ENCODE data around the gene GPR25. TPM values are rescaled to one million over a fixed set of nuclear protein-coding genes. Genes with fewer than 3 reads are reported as not detected.

Gene GPR25
- total RNA-seq, 1 experiment from 2014 or later = not detected

DNA sequence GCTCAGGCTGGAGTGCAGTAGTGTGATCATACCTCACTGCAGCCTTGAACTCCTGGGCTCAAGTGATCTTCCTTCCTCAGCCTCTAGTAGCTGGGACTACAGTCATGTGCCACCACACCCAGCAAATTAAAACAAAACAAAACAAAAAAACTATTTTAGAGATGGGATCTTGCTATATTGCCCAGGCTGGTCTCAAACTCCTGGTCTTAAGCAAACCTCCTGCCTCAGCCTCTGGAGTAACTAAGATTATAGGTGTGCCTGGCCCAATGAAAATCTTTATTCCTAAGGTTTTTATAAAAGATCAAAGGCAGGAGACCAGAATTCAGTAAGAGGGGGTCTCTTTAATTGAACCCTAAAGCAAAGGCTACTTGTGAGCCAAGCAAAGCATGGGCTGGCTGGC lies 32.0 kb downstream of the GPR25 start (continued):
- TF ChIP-seq, protein P1, sequence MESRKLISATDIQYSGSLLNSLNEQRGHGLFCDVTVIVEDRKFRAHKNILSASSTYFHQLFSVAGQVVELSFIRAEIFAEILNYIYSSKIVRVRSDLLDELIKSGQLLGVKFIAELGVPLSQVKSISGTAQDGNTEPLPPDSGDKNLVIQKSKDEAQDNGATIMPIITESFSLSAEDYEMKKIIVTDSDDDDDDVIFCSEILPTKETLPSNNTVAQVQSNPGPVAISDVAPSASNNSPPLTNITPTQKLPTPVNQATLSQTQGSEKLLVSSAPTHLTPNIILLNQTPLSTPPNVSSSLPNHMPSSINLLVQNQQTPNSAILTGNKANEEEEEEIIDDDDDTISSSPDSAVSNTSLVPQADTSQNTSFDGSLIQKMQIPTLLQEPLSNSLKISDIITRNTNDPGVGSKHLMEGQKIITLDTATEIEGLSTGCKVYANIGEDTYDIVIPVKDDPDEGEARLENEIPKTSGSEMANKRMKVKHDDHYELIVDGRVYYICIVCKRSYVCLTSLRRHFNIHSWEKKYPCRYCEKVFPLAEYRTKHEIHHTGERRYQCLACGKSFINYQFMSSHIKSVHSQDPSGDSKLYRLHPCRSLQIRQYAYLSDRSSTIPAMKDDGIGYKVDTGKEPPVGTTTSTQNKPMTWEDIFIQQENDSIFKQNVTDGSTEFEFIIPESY (IDR thresholded peaks at IDR 0.05; ENCODE audit: extremely low read depth, insufficient replicate concordance, low read length) = no peak
- no peak for TF ChIP-seq SRF (IDR thresholded peaks at IDR 0.05; ENCODE audit: low read depth)

- no peaks in the 10 kb centered on the region for H3K27me3 ChIP-seq (ENCODE audit: insufficient read depth, low read length)
- POLR2A ChIA-PET = no interaction called here
- H2AFZ ChIP-seq (ENCODE audit: low read depth, low read length, poor library complexity, severe bottlenecking) = no peak overlapping the region
- no peaks in the 10 kb centered on the region for H3K4me1 ChIP-seq (ENCODE audit: control insufficient read depth in 1 of 2, insufficient read depth in 2 of 2, low read length in 2 of 2)
- no TSS peak for BruUV-seq (replicated peaks)
- intact Hi-C loops (cut with micrococcal nuclease) = no loop called here
- H3K4me3 ChIP-seq (replicated peaks in 1 of 2; ENCODE audit: low read depth in 1 of 2, low read length in 2 of 2) = no peak overlapping the region
- H3K36me3 ChIP-seq (ENCODE audit: control insufficient read depth in 1 of 2, insufficient read depth in 2 of 2, low read length in 2 of 2) = peaks cover 0 to 8% of the 10 kb centered on the region in 2 experiments; a peak in 3 of 4 replicates
- no peak overlapping the region for H3K4me2 ChIP-seq (ENCODE audit: low read length)
- ATAC-seq (peak; percentile 54; the same call in 1 of the 2 replicates), DNase-seq (ENCODE audit: low read depth, low spot score) (no peak)
- H3K9me3 ChIP-seq (ENCODE audit: control insufficient read depth in 1 of 2, insufficient read depth in 1 of 2, low read depth in 1 of 2, low read length in 2 of 2) = no peaks in the 10 kb centered on the region
- no peak overlapping the region for H3K9ac ChIP-seq (ENCODE audit: low read length)
- H3K9me2 ChIP-seq (ENCODE audit: insufficient read depth) = no peaks in the 10 kb centered on the region
- CTCF ChIA-PET = interaction anchor here (0.6 kb wide), 1 partner anchor 1105 kb away, joined by 3 read pairs; the partner anchor contains the start of gene ELF3
- H3K27ac ChIP-seq (ENCODE audit: low read depth, low read length) = no peak overlapping the region
- RAD21 ChIA-PET (ENCODE audit: low non-redundant PET in 1 of 2, low total read pairs in 2 of 2, uncharacterized antibody in 2 of 2, unreplicated experiment in 2 of 2) = no interaction called here
- H4K20me1 ChIP-seq (ENCODE audit: insufficient read depth) = no peaks in the 10 kb centered on the region
- H3K79me2 ChIP-seq (ENCODE audit: insufficient read depth, low read length) = no peaks in the 10 kb centered on the region
- TF ChIP-seq EZH2 (IDR thresholded peaks at IDR 0.05) (no peak), POLR2AphosphoS5 (IDR thresholded peaks at IDR 0.05; ENCODE audit: low read depth, low read length) (no peak), ZNF274 (IDR thresholded peaks at IDR 0.05; ENCODE audit: low read depth, low read length) (no peak), FOSL1 (IDR thresholded peaks at IDR 0.05; ENCODE audit: low read depth) (no peak), RAD21 (IDR thresholded peaks at IDR 0.05; ENCODE audit: low read depth) (no peak), CBX3 (IDR thresholded peaks at IDR 0.05; ENCODE audit: low read depth) (no peak), CEBPB (IDR thresholded peaks at IDR 0.05; ENCODE audit: low read depth) (no peak), EZH2phosphoT487 (IDR thresholded peaks at IDR 0.05; ENCODE audit: borderline replicate concordance) (no peak)
- TF ChIP-seq, protein P2, sequence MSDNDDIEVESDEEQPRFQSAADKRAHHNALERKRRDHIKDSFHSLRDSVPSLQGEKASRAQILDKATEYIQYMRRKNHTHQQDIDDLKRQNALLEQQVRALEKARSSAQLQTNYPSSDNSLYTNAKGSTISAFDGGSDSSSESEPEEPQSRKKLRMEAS (IDR thresholded peaks at IDR 0.05) = no peak
- TF ChIP-seq, protein P3, sequence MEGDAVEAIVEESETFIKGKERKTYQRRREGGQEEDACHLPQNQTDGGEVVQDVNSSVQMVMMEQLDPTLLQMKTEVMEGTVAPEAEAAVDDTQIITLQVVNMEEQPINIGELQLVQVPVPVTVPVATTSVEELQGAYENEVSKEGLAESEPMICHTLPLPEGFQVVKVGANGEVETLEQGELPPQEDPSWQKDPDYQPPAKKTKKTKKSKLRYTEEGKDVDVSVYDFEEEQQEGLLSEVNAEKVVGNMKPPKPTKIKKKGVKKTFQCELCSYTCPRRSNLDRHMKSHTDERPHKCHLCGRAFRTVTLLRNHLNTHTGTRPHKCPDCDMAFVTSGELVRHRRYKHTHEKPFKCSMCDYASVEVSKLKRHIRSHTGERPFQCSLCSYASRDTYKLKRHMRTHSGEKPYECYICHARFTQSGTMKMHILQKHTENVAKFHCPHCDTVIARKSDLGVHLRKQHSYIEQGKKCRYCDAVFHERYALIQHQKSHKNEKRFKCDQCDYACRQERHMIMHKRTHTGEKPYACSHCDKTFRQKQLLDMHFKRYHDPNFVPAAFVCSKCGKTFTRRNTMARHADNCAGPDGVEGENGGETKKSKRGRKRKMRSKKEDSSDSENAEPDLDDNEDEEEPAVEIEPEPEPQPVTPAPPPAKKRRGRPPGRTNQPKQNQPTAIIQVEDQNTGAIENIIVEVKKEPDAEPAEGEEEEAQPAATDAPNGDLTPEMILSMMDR (IDR thresholded peaks at IDR 0.05 in 2 of 3, conservative IDR thresholded peaks at IDR 0.05 in 1 of 3; ENCODE audit: borderline replicate concordance in 1 of 3, insufficient read depth in 1 of 3, low read depth in 2 of 3, low read length in 2 of 3) = no peak
- TF ChIP-seq, protein P4, sequence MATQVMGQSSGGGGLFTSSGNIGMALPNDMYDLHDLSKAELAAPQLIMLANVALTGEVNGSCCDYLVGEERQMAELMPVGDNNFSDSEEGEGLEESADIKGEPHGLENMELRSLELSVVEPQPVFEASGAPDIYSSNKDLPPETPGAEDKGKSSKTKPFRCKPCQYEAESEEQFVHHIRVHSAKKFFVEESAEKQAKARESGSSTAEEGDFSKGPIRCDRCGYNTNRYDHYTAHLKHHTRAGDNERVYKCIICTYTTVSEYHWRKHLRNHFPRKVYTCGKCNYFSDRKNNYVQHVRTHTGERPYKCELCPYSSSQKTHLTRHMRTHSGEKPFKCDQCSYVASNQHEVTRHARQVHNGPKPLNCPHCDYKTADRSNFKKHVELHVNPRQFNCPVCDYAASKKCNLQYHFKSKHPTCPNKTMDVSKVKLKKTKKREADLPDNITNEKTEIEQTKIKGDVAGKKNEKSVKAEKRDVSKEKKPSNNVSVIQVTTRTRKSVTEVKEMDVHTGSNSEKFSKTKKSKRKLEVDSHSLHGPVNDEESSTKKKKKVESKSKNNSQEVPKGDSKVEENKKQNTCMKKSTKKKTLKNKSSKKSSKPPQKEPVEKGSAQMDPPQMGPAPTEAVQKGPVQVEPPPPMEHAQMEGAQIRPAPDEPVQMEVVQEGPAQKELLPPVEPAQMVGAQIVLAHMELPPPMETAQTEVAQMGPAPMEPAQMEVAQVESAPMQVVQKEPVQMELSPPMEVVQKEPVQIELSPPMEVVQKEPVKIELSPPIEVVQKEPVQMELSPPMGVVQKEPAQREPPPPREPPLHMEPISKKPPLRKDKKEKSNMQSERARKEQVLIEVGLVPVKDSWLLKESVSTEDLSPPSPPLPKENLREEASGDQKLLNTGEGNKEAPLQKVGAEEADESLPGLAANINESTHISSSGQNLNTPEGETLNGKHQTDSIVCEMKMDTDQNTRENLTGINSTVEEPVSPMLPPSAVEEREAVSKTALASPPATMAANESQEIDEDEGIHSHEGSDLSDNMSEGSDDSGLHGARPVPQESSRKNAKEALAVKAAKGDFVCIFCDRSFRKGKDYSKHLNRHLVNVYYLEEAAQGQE (IDR thresholded peaks at IDR 0.05; ENCODE audit: low read depth) = no peak
- TF ChIP-seq, protein P1 (IDR thresholded peaks at IDR 0.05; ENCODE audit: extremely low read depth, insufficient replicate concordance, low read length) = no peak
Observed at GRCh38 chr1:200905411-200906052, 32.8 kb downstream of the GPR25 start.

All from HCT116 (cell line).